Kidney (tissue), 14 donors: ENCODE results near the gene TLE1. TPM values are rescaled to one million over a fixed set of nuclear protein-coding genes. Genes with fewer than 3 reads are reported as not detected.

ENCODE experiments used
- DNase-seq, 5 donors: peaks; one replicate each; pipeline ENCODE4 v3.0.0-alpha.2; 2013 to 2020
- FAIRE-seq: peaks from 2 replicates; lab custom pipeline; 2012; peaks lifted over from hg19 to GRCh38; lab: Jason Lieb, UNC
- H3K27ac ChIP-seq, 2 donors: one replicate each; pipeline ENCODE4 v1.7.0; 2013; ENCODE audit warnings: low read depth in 2 of 2, low read length in 2 of 2, inconsistent platforms in 1 of 2
- H3K27me3 ChIP-seq: one replicate; pipeline ENCODE4 v1.7.1; 2013; ENCODE audit warnings: low read length, inconsistent platforms; ENCODE audit not compliant: control insufficient read depth, insufficient read depth
- H3K36me3 ChIP-seq, 3 donors: one replicate each; pipeline versions ENCODE4 v1.7.0 to v1.7.1; 2013; ENCODE audit warnings: low read length in 3 of 3, control low read depth in 1 of 3, inconsistent platforms in 1 of 3; ENCODE audit not compliant: insufficient read depth in 3 of 3, control insufficient read depth in 2 of 3
- H3K4me1 ChIP-seq, 3 donors: one replicate each; pipeline versions ENCODE4 v1.7.0 to v1.7.1; 2013; ENCODE audit warnings: low read length in 3 of 3, inconsistent platforms in 1 of 3, low read depth in 1 of 3; ENCODE audit not compliant: control insufficient read depth in 2 of 3, insufficient read depth in 2 of 3
- H3K4me3 ChIP-seq, 3 donors: one replicate each; pipeline versions ENCODE4 v1.7.0 to v1.8.1; 2013; ENCODE audit warnings: low read length in 3 of 3, control low read depth in 1 of 3, inconsistent platforms in 1 of 3
- H3K9ac ChIP-seq, 3 donors: one replicate each; pipeline versions ENCODE4 v1.7.0 to v1.7.1; 2013; ENCODE audit warnings: low read length in 3 of 3, control low read depth in 1 of 3, inconsistent platforms in 1 of 3
- H3K9me3 ChIP-seq, 3 donors: one replicate each; pipeline versions ENCODE4 v1.7.0 to v1.7.1; 2013; ENCODE audit warnings: low read length in 3 of 3, control low read depth in 1 of 3, inconsistent platforms in 1 of 3; ENCODE audit not compliant: control insufficient read depth in 2 of 3, insufficient read depth in 1 of 3
- CTCF ChIP-seq: IDR thresholded peaks from 3 replicates; pipeline ENCODE4 v1.5.1; 2012; ENCODE audit warnings: mild to moderate bottlenecking, moderate library complexity, borderline replicate concordance; ENCODE audit not compliant: insufficient read depth; ENCODE audit errors: extremely low read depth
- intact Hi-C: fragments of 100-400 bp; cut with DNase I; formaldehyde crosslinking; loops from one replicate; pipeline ENCODE4 v1.11.1; 2022
- polyA plus RNA-seq: library from polyadenylated mRNA; stranded (reverse); fragments of 350-450 nt; fragmentation: Illumina TruSeq; extraction: RNeasy Lipid Tissue Mini Kit (QIAGEN cat#74804); gene quantifications from one replicate; pipeline ENCODE4 v1.2.3, GENCODE V29; 2014; ENCODE audit warnings: low read depth, low replicate concordance; ENCODE audit not compliant: insufficient read depth
- total RNA-seq: library from RNA; stranded (reverse); fragmentation: NEBNext Ultra II Directional; extraction: Animal tissue kit (Norgen Biotek cat#: 25700); gene quantifications from one replicate; pipeline ENCODE4 v1.2.1, GENCODE V29; 2021
- donor health status: control.
- donor health status: control.
- donor health status: control.
- donor health status: control.
- donor health status: control.
- donor health status: DM: yes; HTN: yes; CAD: no.
- donor health status: Normal renal cell carcinoma (clear cell type).

Gene TLE1
- total and polyA plus RNA-seq, 2 donors from 2014 or later = 10.8 to 52.5 TPM

- DNase-seq = no peak
- FAIRE-seq = no peak
- Histone ChIP-seq H3K27me3 (no peaks in the 10 kb centered on the region), H3K9me3 (no peaks in the 10 kb centered on the region), H3K4me1 (peaks cover 7 to 12% (median 8%) of the 10 kb centered on the region in 3 donors), H3K36me3 (peaks cover 2 to 3% (median 2%) of the 10 kb centered on the region in 3 donors), H3K9ac (no peak overlapping the region), H3K27ac (no peak overlapping the region), H3K4me3 (no peak overlapping the region)
- intact Hi-C loops = no loop called here
- no peak for TF ChIP-seq CTCF
These were observed 7.2 kb downstream of the TLE1 start for GRCh38 chr9:81682177-81682576.

- intact Hi-C loops = no loop called here
- FAIRE-seq (no peak), DNase-seq (no peak)
- peaks cover 2 to 3% (median 2%) of the 10 kb centered on the region in 3 donors for H3K36me3 ChIP-seq
- H3K4me3 ChIP-seq = no peak overlapping the region
- no peak overlapping the region for H3K9ac ChIP-seq
- TF ChIP-seq CTCF = no peak
- peaks cover 0 to 7% (median 2%) of the 10 kb centered on the region in 3 donors for H3K4me1 ChIP-seq
- no peaks in the 10 kb centered on the region for H3K9me3 ChIP-seq
- no peaks in the 10 kb centered on the region for H3K27me3 ChIP-seq
- no peak overlapping the region for H3K27ac ChIP-seq
These were observed 8.8 kb downstream of the TLE1 start for GRCh38 chr9:81680506-81680905.

GRCh38 chr9:81680006-81680405 lies 9.3 kb downstream of the TLE1 start:
- DNase-seq = no peak
- H3K27ac ChIP-seq = no peak overlapping the region
- no peak overlapping the region for H3K4me3 ChIP-seq
- no peak for TF ChIP-seq CTCF
- H3K9me3 ChIP-seq = no peaks in the 10 kb centered on the region
- H3K36me3 ChIP-seq = peaks cover 2 to 3% (median 2%) of the 10 kb centered on the region in 3 donors
- peaks cover 0 to 7% (median 0%) of the 10 kb centered on the region in 3 donors for H3K4me1 ChIP-seq
- intact Hi-C loops = no loop called here
- no peak for FAIRE-seq
- no peaks in the 10 kb centered on the region for H3K27me3 ChIP-seq
- no peak overlapping the region for H3K9ac ChIP-seq

- Histone ChIP-seq H3K27me3 (no peaks in the 10 kb centered on the region), H3K9ac (no peak overlapping the region), H3K4me3 (no peak overlapping the region), H3K9me3 (no peaks in the 10 kb centered on the region), H3K36me3 (peaks cover 0 to 2% (median 0%) of the 10 kb centered on the region in 3 donors), H3K27ac (no peak overlapping the region), H3K4me1 (peaks cover 0 to 7% (median 0%) of the 10 kb centered on the region in 3 donors)
- DNase-seq (no peak), FAIRE-seq (no peak)
- intact Hi-C loops = no loop called here
- TF ChIP-seq CTCF = no peak
These were observed 11.3 kb downstream of the TLE1 start for GRCh38 chr9:81678088-81678487.
